ENCODE measurements around the gene SLC35A1. TPM values are rescaled to one million over a fixed set of nuclear protein-coding genes. Genes with fewer than 3 reads are reported as not detected.

Gene SLC35A1
- total RNA-seq, 4 donors from 2014 or later = 8.0 to 43.3 (median 22.7) TPM

DNA sequence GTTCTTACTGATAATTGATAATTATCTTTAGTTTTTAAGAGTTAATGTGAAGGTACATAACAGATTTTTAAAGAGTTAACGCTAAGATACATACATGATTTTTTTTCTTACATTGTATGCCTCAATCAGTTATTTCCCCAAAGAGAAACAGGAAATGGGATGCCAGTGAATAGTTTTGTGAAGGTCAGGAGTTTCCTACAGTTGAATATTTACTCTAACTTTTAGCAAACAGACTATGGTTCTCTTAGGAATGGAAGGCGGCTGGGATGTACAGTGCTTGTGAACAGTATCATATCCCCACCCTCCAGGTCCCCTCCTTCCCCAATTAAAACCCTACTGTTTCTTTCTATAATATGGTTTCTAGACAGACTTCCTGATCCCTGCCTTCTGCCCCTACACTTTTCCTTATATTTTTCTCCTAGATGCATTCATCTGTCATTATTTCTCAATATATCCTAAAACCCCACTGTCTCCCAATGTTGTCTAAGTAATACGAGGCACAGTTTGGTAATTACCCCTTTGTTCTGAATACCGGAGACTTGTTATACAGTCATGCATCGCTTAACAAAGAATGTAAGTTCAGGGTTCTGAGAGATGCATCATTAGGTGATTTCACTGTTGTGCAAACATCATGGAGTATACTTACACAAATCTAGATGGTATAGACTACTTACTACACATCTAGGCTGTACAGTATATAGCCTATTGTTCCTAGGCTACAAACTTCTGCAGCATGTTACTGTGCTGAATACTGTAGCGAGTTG is 29.2 kb downstream of the SLC35A1 start:
- H3K4me3 ChIP-seq = no peak overlapping the region
- H3K27me3 ChIP-seq = no peaks in the 10 kb centered on the region
- no peak for DNase-seq
- 91 to 94% methylated on average over 6 of the region's 6 CpGs for whole genome bisulfite sequencing, 2 donors (ENCODE audit: low coverage in 1 of 2)
- TF ChIP-seq, protein P1, sequence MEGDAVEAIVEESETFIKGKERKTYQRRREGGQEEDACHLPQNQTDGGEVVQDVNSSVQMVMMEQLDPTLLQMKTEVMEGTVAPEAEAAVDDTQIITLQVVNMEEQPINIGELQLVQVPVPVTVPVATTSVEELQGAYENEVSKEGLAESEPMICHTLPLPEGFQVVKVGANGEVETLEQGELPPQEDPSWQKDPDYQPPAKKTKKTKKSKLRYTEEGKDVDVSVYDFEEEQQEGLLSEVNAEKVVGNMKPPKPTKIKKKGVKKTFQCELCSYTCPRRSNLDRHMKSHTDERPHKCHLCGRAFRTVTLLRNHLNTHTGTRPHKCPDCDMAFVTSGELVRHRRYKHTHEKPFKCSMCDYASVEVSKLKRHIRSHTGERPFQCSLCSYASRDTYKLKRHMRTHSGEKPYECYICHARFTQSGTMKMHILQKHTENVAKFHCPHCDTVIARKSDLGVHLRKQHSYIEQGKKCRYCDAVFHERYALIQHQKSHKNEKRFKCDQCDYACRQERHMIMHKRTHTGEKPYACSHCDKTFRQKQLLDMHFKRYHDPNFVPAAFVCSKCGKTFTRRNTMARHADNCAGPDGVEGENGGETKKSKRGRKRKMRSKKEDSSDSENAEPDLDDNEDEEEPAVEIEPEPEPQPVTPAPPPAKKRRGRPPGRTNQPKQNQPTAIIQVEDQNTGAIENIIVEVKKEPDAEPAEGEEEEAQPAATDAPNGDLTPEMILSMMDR (IDR thresholded peaks at IDR 0.05) = no peak
- TF ChIP-seq POLR2A (IDR thresholded peaks at IDR 0.05) = no peak
- TF ChIP-seq EP300 (IDR thresholded peaks at IDR 0.05; ENCODE audit: low read depth) = no peak
- no peak for TF ChIP-seq POLR2AphosphoS5 (IDR thresholded peaks at IDR 0.05)
- no peak overlapping the region for H3K27ac ChIP-seq
- no peaks in the 10 kb centered on the region for H3K4me1 ChIP-seq
- intact Hi-C loops (cut with DNase I; ENCODE audit: low total_unique reads) (no loop called here), in situ Hi-C loops (cut with MboI; ENCODE audit: low pct_ligation_motif_present in 1 of 4, low pct_unique_long_range_greater_than_20kb in 1 of 4, low sequenced_read_pairs in 3 of 4) (no loop called here)
- H3K9me3 ChIP-seq = no peaks in the 10 kb centered on the region
- peaks cover 0 to 14% (median 5%) of the 10 kb centered on the region in 4 donors for H3K36me3 ChIP-seq

GRCh38 chr6:87504441-87504840 is 31.7 kb downstream of the SLC35A1 start:
- TF ChIP-seq POLR2A (IDR thresholded peaks at IDR 0.05) (no peak), EP300 (IDR thresholded peaks at IDR 0.05; ENCODE audit: low read depth) (no peak), POLR2AphosphoS5 (IDR thresholded peaks at IDR 0.05) (no peak)
- TF ChIP-seq, protein P1 (IDR thresholded peaks at IDR 0.05) = no peak
- in situ Hi-C loops (cut with MboI; ENCODE audit: low pct_ligation_motif_present in 1 of 4, low pct_unique_long_range_greater_than_20kb in 1 of 4, low sequenced_read_pairs in 3 of 4) = no loop called here
- WGBS, 2 donors (ENCODE audit: low coverage in 1 of 2) = 67% methylated on average over 1 of the region's 1 CpG; no CpG with 5 or more reads in 1 of the 2 donors

GRCh38 chr6:87514831-87515230 is 42.1 kb downstream of the SLC35A1 start:
- TF ChIP-seq, protein P1 (IDR thresholded peaks at IDR 0.05) = no peak
- TF ChIP-seq POLR2AphosphoS5 (IDR thresholded peaks at IDR 0.05) = no peak
- TF ChIP-seq EP300 (IDR thresholded peaks at IDR 0.05; ENCODE audit: low read depth) = no peak
- no peak for TF ChIP-seq POLR2A (IDR thresholded peaks at IDR 0.05)
- Histone ChIP-seq H3K9me3 (no peaks in the 10 kb centered on the region), H3K27ac (no peak overlapping the region), H3K4me1 (no peaks in the 10 kb centered on the region), H3K27me3 (no peaks in the 10 kb centered on the region), H3K36me3 (peaks cover 0 to 76% (median 31%) of the 10 kb centered on the region in 4 donors), H3K4me3 (no peak overlapping the region)
- intact Hi-C loops (cut with DNase I; ENCODE audit: low total_unique reads) (no loop called here), in situ Hi-C loops (cut with MboI; ENCODE audit: low pct_ligation_motif_present in 1 of 4, low pct_unique_long_range_greater_than_20kb in 1 of 4, low sequenced_read_pairs in 3 of 4) (no loop called here)
- WGBS, 2 donors (ENCODE audit: low coverage in 1 of 2) = 55 to 61% methylated on average over 2 of the region's 2 CpGs
- DNase-seq = no peak

More at GRCh38 chr6:87504441-87504840, 31.7 kb downstream of the SLC35A1 start:
- DNase-seq = no peak
- Histone ChIP-seq H3K27ac (no peak overlapping the region), H3K9me3 (no peaks in the 10 kb centered on the region), H3K4me3 (no peak overlapping the region), H3K36me3 (peaks cover 0 to 14% (median 6%) of the 10 kb centered on the region in 4 donors), H3K27me3 (no peaks in the 10 kb centered on the region), H3K4me1 (no peaks in the 10 kb centered on the region)
- intact Hi-C loops (cut with DNase I; ENCODE audit: low total_unique reads) = no loop called here

GRCh38 chr6:87518453-87518852 is 45.7 kb downstream of the SLC35A1 start:
- no peak overlapping the region for H3K27ac ChIP-seq
- in situ Hi-C loops (cut with MboI; ENCODE audit: low pct_ligation_motif_present in 1 of 4, low pct_unique_long_range_greater_than_20kb in 1 of 4, low sequenced_read_pairs in 3 of 4) = no loop called here
- no peaks in the 10 kb centered on the region for H3K4me1 ChIP-seq
- 96 to 100% methylated on average over 2 to 8 of the region's 8 CpGs for WGBS, 2 donors (ENCODE audit: low coverage in 1 of 2)
- no peak overlapping the region for H3K4me3 ChIP-seq
- peaks cover 0 to 61% (median 31%) of the 10 kb centered on the region in 4 donors for H3K36me3 ChIP-seq
- H3K27me3 ChIP-seq = no peaks in the 10 kb centered on the region
- TF ChIP-seq, protein P1 (IDR thresholded peaks at IDR 0.05) = no peak
- no peak for TF ChIP-seq POLR2A (IDR thresholded peaks at IDR 0.05)
- no peak for TF ChIP-seq EP300 (IDR thresholded peaks at IDR 0.05; ENCODE audit: low read depth)
- TF ChIP-seq POLR2AphosphoS5 (IDR thresholded peaks at IDR 0.05) = no peak
- no peaks in the 10 kb centered on the region for H3K9me3 ChIP-seq
- intact Hi-C loops (cut with DNase I; ENCODE audit: low total_unique reads) = no loop called here
- DNase-seq = no peak

All from transverse colon (tissue), 4 donors.